ENCODE data around the gene RAPGEF4.

The RAPGEF4 gene

DNA sequence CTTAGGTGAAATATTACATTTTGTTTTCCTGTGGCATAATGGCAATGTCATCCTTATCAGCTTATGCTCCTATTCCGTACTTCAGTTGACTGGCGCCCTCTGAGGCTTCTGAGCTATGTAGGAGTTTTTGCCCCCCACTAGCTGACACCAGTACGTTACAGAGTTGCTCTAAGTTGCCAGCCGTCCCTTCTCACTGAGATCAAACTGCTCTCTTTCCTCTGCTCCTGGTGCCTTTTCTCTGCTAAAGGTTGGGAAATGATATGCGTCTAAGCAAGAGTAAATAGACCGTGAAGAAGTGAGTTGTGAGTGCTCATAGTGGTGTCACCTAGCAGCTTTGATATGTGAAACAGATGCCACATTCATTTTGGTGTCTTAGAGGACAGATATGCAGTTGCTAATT, 99.2 kb downstream of the RAPGEF4 start:
- Histone ChIP-seq H3K79me2 (ENCODE audit: insufficient read depth, low read length) (no peaks in the 10 kb centered on the region), H3K36me3 (ENCODE audit: insufficient read depth, low read length) (no peaks in the 10 kb centered on the region), H3K4me2 (ENCODE audit: insufficient read depth, low read length) (no peak overlapping the region), H4K20me1 (ENCODE audit: insufficient read depth, low read length) (no peaks in the 10 kb centered on the region), H3K4me3 (ENCODE audit: low read depth in 1 of 2, low read length in 2 of 2) (no peak overlapping the region), H2AFZ (ENCODE audit: low read depth, low read length) (no peak overlapping the region), H3K4me1 (ENCODE audit: insufficient read depth, low read length) (no peaks in the 10 kb centered on the region), H3K27me3 (ENCODE audit: insufficient read depth, low read length, poor library complexity) (peaks cover 5% of the 10 kb centered on the region), H3K9me3 (ENCODE audit: insufficient read depth, low read length, severe bottlenecking) (no peaks in the 10 kb centered on the region), H3K9ac (ENCODE audit: low read depth, low read length) (no peak overlapping the region), H3K27ac (ENCODE audit: low read length) (no peak overlapping the region)
- DNase-seq (no peak), ATAC-seq (ENCODE audit: insufficient read depth, low read depth) (no peak)
- TF ChIP-seq, protein P1, sequence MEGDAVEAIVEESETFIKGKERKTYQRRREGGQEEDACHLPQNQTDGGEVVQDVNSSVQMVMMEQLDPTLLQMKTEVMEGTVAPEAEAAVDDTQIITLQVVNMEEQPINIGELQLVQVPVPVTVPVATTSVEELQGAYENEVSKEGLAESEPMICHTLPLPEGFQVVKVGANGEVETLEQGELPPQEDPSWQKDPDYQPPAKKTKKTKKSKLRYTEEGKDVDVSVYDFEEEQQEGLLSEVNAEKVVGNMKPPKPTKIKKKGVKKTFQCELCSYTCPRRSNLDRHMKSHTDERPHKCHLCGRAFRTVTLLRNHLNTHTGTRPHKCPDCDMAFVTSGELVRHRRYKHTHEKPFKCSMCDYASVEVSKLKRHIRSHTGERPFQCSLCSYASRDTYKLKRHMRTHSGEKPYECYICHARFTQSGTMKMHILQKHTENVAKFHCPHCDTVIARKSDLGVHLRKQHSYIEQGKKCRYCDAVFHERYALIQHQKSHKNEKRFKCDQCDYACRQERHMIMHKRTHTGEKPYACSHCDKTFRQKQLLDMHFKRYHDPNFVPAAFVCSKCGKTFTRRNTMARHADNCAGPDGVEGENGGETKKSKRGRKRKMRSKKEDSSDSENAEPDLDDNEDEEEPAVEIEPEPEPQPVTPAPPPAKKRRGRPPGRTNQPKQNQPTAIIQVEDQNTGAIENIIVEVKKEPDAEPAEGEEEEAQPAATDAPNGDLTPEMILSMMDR (IDR thresholded peaks at IDR 0.05; ENCODE audit: borderline replicate concordance, extremely low read depth, low read length, poor library complexity, severe bottlenecking), result no peak
- no peak for TF ChIP-seq EZH2 (IDR thresholded peaks at IDR 0.05; ENCODE audit: borderline replicate concordance, low read depth, low read length, severe bottlenecking)

DNA sequence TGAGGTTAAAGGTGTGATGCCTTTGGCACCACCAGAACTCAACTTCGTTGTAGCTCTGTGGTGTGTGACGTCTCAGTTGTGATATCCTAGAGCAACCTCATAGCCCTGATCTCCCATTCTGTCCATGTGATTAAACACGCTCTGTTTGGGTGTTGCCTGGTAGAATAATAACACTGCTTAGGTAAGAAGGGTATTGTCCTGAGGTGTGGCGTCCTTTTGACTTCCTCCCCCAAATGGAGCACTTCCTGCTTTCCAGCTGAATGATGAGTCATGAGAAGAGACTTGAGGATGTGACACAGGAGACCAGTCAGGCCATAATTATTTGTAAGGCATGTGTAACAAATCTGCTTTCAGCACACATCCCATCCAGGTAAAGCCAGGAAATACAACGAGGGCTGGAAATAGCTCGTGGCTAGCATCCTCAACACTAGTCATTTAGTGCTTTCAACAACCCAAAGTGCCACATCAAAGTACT, 100.7 kb downstream of the RAPGEF4 start:
- H3K27ac ChIP-seq (ENCODE audit: low read length), result no peak overlapping the region
- no peak overlapping the region for H2AFZ ChIP-seq (ENCODE audit: low read depth, low read length)
- H3K4me2 ChIP-seq (ENCODE audit: insufficient read depth, low read length), result no peak overlapping the region
- H3K36me3 ChIP-seq (ENCODE audit: insufficient read depth, low read length), result no peaks in the 10 kb centered on the region
- H3K27me3 ChIP-seq (ENCODE audit: insufficient read depth, low read length, poor library complexity), result peaks cover 5% of the 10 kb centered on the region
- H4K20me1 ChIP-seq (ENCODE audit: insufficient read depth, low read length), result no peaks in the 10 kb centered on the region
- no peak overlapping the region for H3K4me3 ChIP-seq (ENCODE audit: low read depth in 1 of 2, low read length in 2 of 2)
- no peak for TF ChIP-seq EZH2 (IDR thresholded peaks at IDR 0.05; ENCODE audit: borderline replicate concordance, low read depth, low read length, severe bottlenecking)
- TF ChIP-seq, protein P1 (IDR thresholded peaks at IDR 0.05; ENCODE audit: borderline replicate concordance, extremely low read depth, low read length, poor library complexity, severe bottlenecking), result no peak
- peak; percentile 31; the same call in 1 of the 3 replicates for ATAC-seq (ENCODE audit: insufficient read depth, low read depth)
- no peaks in the 10 kb centered on the region for H3K79me2 ChIP-seq (ENCODE audit: insufficient read depth, low read length)
- H3K9ac ChIP-seq (ENCODE audit: low read depth, low read length), result no peak overlapping the region
- H3K9me3 ChIP-seq (ENCODE audit: insufficient read depth, low read length, severe bottlenecking), result no peaks in the 10 kb centered on the region
- no peak for DNase-seq
- no peaks in the 10 kb centered on the region for H3K4me1 ChIP-seq (ENCODE audit: insufficient read depth, low read length)

DNA sequence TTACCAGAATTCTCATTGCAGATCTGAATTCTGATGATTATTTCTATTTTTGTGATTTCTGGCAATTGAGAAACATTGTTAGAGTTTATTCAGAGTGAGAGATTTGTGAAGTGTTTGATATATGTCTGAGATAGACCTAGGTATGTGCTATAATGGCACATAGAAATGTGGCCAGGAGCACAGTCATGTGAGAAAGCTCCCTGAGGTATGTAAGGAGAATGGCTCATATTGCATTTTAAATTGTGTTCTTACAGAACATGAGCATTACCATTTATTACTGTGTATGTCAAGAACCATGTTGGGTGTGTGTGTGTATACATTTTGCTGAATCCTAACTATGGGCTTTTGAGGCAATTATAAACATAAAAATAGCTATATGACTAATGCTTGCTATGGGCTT, 101.2 kb downstream of the RAPGEF4 start:
- no peak for DNase-seq
- Histone ChIP-seq H3K9ac (ENCODE audit: low read depth, low read length) (no peak overlapping the region), H3K79me2 (ENCODE audit: insufficient read depth, low read length) (no peaks in the 10 kb centered on the region), H3K27me3 (ENCODE audit: insufficient read depth, low read length, poor library complexity) (peaks cover 5% of the 10 kb centered on the region), H3K9me3 (ENCODE audit: insufficient read depth, low read length, severe bottlenecking) (no peaks in the 10 kb centered on the region), H3K36me3 (ENCODE audit: insufficient read depth, low read length) (no peaks in the 10 kb centered on the region), H4K20me1 (ENCODE audit: insufficient read depth, low read length) (no peaks in the 10 kb centered on the region), H3K4me2 (ENCODE audit: insufficient read depth, low read length) (no peak overlapping the region), H2AFZ (ENCODE audit: low read depth, low read length) (no peak overlapping the region), H3K27ac (ENCODE audit: low read length) (no peak overlapping the region), H3K4me1 (ENCODE audit: insufficient read depth, low read length) (no peaks in the 10 kb centered on the region), H3K4me3 (ENCODE audit: low read depth in 1 of 2, low read length in 2 of 2) (no peak overlapping the region)
- TF ChIP-seq EZH2 (IDR thresholded peaks at IDR 0.05; ENCODE audit: borderline replicate concordance, low read depth, low read length, severe bottlenecking), result no peak
- TF ChIP-seq, protein P1 (IDR thresholded peaks at IDR 0.05; ENCODE audit: borderline replicate concordance, extremely low read depth, low read length, poor library complexity, severe bottlenecking), result no peak
- ATAC-seq (ENCODE audit: insufficient read depth, low read depth), result no peak

DNA sequence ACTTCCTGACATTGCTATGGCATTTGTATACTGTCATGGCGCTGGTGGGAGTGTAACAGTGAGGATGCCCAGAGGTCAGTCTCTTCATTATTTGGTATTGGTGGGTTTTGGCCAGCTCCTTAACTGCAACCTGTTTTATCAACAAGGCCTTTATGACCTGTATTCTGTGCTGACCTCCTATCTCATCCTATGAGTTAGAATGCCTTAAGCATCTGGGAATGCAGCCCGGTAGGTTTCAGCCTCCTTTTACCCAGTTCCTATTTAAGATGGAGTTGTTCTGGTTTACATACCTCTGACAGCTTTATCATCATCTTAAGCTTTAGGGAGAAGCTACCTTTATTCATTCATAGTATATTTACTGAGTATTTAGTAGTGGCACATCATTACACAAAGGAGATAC, 103.8 kb downstream of the RAPGEF4 start:
- no peaks in the 10 kb centered on the region for H3K9me3 ChIP-seq (ENCODE audit: insufficient read depth, low read length, severe bottlenecking)
- no peaks in the 10 kb centered on the region for H3K4me1 ChIP-seq (ENCODE audit: insufficient read depth, low read length)
- H4K20me1 ChIP-seq (ENCODE audit: insufficient read depth, low read length), result no peaks in the 10 kb centered on the region
- DNase-seq (no peak), ATAC-seq (ENCODE audit: insufficient read depth, low read depth) (no peak)
- H3K4me3 ChIP-seq (ENCODE audit: low read depth in 1 of 2, low read length in 2 of 2), result no peak overlapping the region
- H3K4me2 ChIP-seq (ENCODE audit: insufficient read depth, low read length), result no peak overlapping the region
- H3K79me2 ChIP-seq (ENCODE audit: insufficient read depth, low read length), result no peaks in the 10 kb centered on the region
- H2AFZ ChIP-seq (ENCODE audit: low read depth, low read length), result no peak overlapping the region
- TF ChIP-seq, protein P1 (IDR thresholded peaks at IDR 0.05; ENCODE audit: borderline replicate concordance, extremely low read depth, low read length, poor library complexity, severe bottlenecking), result no peak
- TF ChIP-seq EZH2 (IDR thresholded peaks at IDR 0.05; ENCODE audit: borderline replicate concordance, low read depth, low read length, severe bottlenecking), result no peak
- peaks cover 3% of the 10 kb centered on the region for H3K27me3 ChIP-seq (ENCODE audit: insufficient read depth, low read length, poor library complexity)
- no peak overlapping the region for H3K9ac ChIP-seq (ENCODE audit: low read depth, low read length)
- H3K27ac ChIP-seq (ENCODE audit: low read length), result no peak overlapping the region
- H3K36me3 ChIP-seq (ENCODE audit: insufficient read depth, low read length), result no peaks in the 10 kb centered on the region

All from DND-41 (cell line).